Fibroblast of the aortic adventitia (primary cell): ENCODE measurements around the gene MTOR. TPM values are rescaled to one million over a fixed set of nuclear protein-coding genes. Genes with fewer than 3 reads are reported as not detected.

Source experiments
- DNase-seq: peaks from one replicate; pipeline ENCODE4 v3.0.0-alpha.2; 2010; ENCODE audit warnings: low read depth
- H3K4me3 ChIP-seq: 2 replicates; pipeline ENCODE4 v1.5.1; 2011; ENCODE audit warnings: low read depth, mild to moderate bottlenecking, control low read depth, low read length, moderate library complexity
- CTCF ChIP-seq: IDR thresholded peaks from 2 replicates; pipeline ENCODE4 v1.5.1; 2011; ENCODE audit warnings: mild to moderate bottlenecking, low read length, control low read depth, inconsistent platforms; ENCODE audit not compliant: insufficient read depth
- total RNA-seq: library from RNA; depleted of rRNA; stranded (reverse); fragments of >200 nt; gene quantifications from 2 replicates; pipeline ENCODE4 v1.2.3, GENCODE V29; 2012; ENCODE audit warnings: low replicate concordance

MTOR gene
- total RNA-seq, 1 donor, result 36.3 TPM

GRCh38 chr1:11266268-11267074 is 4.1 kb upstream of the MTOR start:
- H3K4me3 ChIP-seq, result no peak overlapping the region
- TF ChIP-seq CTCF, result no peak
- DNase-seq, result no peak

- no peak for TF ChIP-seq CTCF
- H3K4me3 ChIP-seq, result no peak overlapping the region
- DNase-seq, result no peak
These were observed 6.1 kb downstream of the MTOR start for GRCh38 chr1:11256299-11256698.

- no peak for DNase-seq
- no peak overlapping the region for H3K4me3 ChIP-seq
- no peak for TF ChIP-seq CTCF
These were observed 9.1 kb downstream of the MTOR start for GRCh38 chr1:11253226-11253625.

- DNase-seq, result no peak
- no peak for TF ChIP-seq CTCF
- H3K4me3 ChIP-seq, result no peak overlapping the region
These were observed 9.8 kb downstream of the MTOR start for GRCh38 chr1:11252538-11252937.

GRCh38 chr1:11248169-11248568 is 14.2 kb downstream of the MTOR start:
- TF ChIP-seq CTCF, result no peak
- DNase-seq, result no peak

GRCh38 chr1:11245904-11246719 is 16.2 kb downstream of the MTOR start:
- no peak for DNase-seq
- TF ChIP-seq CTCF, result no peak
- no peak overlapping the region for H3K4me3 ChIP-seq

More at GRCh38 chr1:11248169-11248568, 14.2 kb downstream of the MTOR start:
- no peak overlapping the region for H3K4me3 ChIP-seq
